ENCODE data around the gene RFK. TPM values are rescaled to one million over a fixed set of nuclear protein-coding genes. Genes with fewer than 3 reads are reported as not detected.

Gene RFK
- total and polyA plus RNA-seq, 2 donors from 2014 or later = 20.6 to 40.3 TPM

- Histone ChIP-seq H3K4me3 (ENCODE audit: low read length in 3 of 3) (no peak overlapping the region), H3K9ac (ENCODE audit: low read length in 3 of 3) (no peak overlapping the region), H3K36me3 (ENCODE audit: control insufficient read depth in 2 of 3, insufficient read depth in 3 of 3, low read length in 3 of 3) (no peaks in the 10 kb centered on the region), H3K27ac (ENCODE audit: low read depth in 2 of 2, low read length in 2 of 2) (no peak overlapping the region), H3K9me3 (ENCODE audit: control insufficient read depth in 2 of 3, insufficient read depth in 1 of 3, low read length in 3 of 3) (no peaks in the 10 kb centered on the region), H3K27me3 (ENCODE audit: control insufficient read depth, insufficient read depth, low read length) (no peaks in the 10 kb centered on the region), H3K4me1 (ENCODE audit: control insufficient read depth in 2 of 3, insufficient read depth in 2 of 3, low read depth in 1 of 3, low read length in 3 of 3) (peaks cover 0 to 4% (median 0%) of the 10 kb centered on the region in 3 donors)
- intact Hi-C loops (cut with DNase I) = no loop called here
- FAIRE-seq (no peak), DNase-seq (no peak)
- TF ChIP-seq CTCF (IDR thresholded peaks at IDR 0.05; ENCODE audit: borderline replicate concordance, extremely low read depth, insufficient read depth) = no peak
These were observed 5.6 kb upstream of the RFK start for GRCh38 chr9:76399856-76400255.

DNA sequence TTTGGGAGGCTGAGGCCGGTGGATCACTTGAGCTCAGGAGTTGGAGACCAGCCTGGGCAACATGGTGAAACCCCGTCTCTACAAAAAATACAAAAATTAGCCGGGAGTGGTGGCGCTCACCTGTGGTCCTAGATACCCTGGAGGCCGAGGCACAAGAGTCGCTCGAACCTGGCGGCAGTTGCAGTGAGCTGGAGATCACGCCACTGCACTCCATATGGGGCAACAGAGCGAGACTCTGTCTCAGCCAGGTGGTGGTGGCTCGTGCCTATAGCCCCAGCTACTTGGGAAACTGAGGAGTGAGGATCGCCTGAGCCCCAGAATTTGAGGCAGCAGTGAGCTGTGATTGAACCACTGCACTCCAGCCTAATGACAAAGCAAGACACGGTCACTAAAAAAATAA lies 2.4 kb upstream of the RFK start:
- Histone ChIP-seq H3K27ac (ENCODE audit: low read depth in 2 of 2, low read length in 2 of 2) (no peak overlapping the region), H3K9ac (ENCODE audit: low read length in 3 of 3) (no peak overlapping the region), H3K9me3 (ENCODE audit: control insufficient read depth in 2 of 3, insufficient read depth in 1 of 3, low read length in 3 of 3) (no peaks in the 10 kb centered on the region), H3K36me3 (ENCODE audit: control insufficient read depth in 2 of 3, insufficient read depth in 3 of 3, low read length in 3 of 3) (no peaks in the 10 kb centered on the region), H3K4me3 (ENCODE audit: low read length in 3 of 3) (no peak overlapping the region), H3K4me1 (ENCODE audit: control insufficient read depth in 2 of 3, insufficient read depth in 2 of 3, low read depth in 1 of 3, low read length in 3 of 3) (peaks cover 0 to 4% (median 0%) of the 10 kb centered on the region in 3 donors), H3K27me3 (ENCODE audit: control insufficient read depth, insufficient read depth, low read length) (no peaks in the 10 kb centered on the region)
- peak in 1 of 5 donors; percentile 62 for DNase-seq
- FAIRE-seq = no peak
- no peak for TF ChIP-seq CTCF (IDR thresholded peaks at IDR 0.05; ENCODE audit: borderline replicate concordance, extremely low read depth, insufficient read depth)
- intact Hi-C loops (cut with DNase I) = no loop called here

GRCh38 chr9:76396144-76396543 lies 1.9 kb upstream of the RFK start:
- H3K36me3 ChIP-seq (ENCODE audit: control insufficient read depth in 2 of 3, insufficient read depth in 3 of 3, low read length in 3 of 3) = no peaks in the 10 kb centered on the region

More at GRCh38 chr9:76396144-76396543, 1.9 kb upstream of the RFK start:
- Histone ChIP-seq H3K27ac (ENCODE audit: low read depth in 2 of 2, low read length in 2 of 2) (no peak overlapping the region), H3K9me3 (ENCODE audit: control insufficient read depth in 2 of 3, insufficient read depth in 1 of 3, low read length in 3 of 3) (no peaks in the 10 kb centered on the region), H3K4me3 (ENCODE audit: low read length in 3 of 3) (no peak overlapping the region), H3K27me3 (ENCODE audit: control insufficient read depth, insufficient read depth, low read length) (no peaks in the 10 kb centered on the region), H3K9ac (ENCODE audit: low read length in 3 of 3) (no peak overlapping the region), H3K4me1 (ENCODE audit: control insufficient read depth in 2 of 3, insufficient read depth in 2 of 3, low read depth in 1 of 3, low read length in 3 of 3) (peaks cover 0 to 4% (median 0%) of the 10 kb centered on the region in 3 donors)
- DNase-seq = no peak
- intact Hi-C loops (cut with DNase I) = no loop called here
- no peak for TF ChIP-seq CTCF (IDR thresholded peaks at IDR 0.05; ENCODE audit: borderline replicate concordance, extremely low read depth, insufficient read depth)
- no peak for FAIRE-seq
